ENCODE measurements around the gene ARPP21.

GRCh38 chr3:35597490-35597889 lies 41.8 kb upstream of the ARPP21 start:
- TF ChIP-seq RARB (CRISPR knock-in tag; IDR thresholded peaks at IDR 0.05) (no peak), BACH2 (CRISPR knock-in tag; IDR thresholded peaks at IDR 0.05; ENCODE audit: borderline replicate concordance) (no peak), ARNTL (CRISPR knock-in tag; IDR thresholded peaks at IDR 0.05; ENCODE audit: borderline replicate concordance, low read depth) (no peak), ZC3H10 (CRISPR knock-in tag; IDR thresholded peaks at IDR 0.05) (no peak), ZNF565 (CRISPR knock-in tag; conservative IDR thresholded peaks at IDR 0.05; ENCODE audit: low read depth) (no peak), TOX (CRISPR knock-in tag; IDR thresholded peaks at IDR 0.05; ENCODE audit: borderline replicate concordance) (no peak)
- TF ChIP-seq, protein P1, sequence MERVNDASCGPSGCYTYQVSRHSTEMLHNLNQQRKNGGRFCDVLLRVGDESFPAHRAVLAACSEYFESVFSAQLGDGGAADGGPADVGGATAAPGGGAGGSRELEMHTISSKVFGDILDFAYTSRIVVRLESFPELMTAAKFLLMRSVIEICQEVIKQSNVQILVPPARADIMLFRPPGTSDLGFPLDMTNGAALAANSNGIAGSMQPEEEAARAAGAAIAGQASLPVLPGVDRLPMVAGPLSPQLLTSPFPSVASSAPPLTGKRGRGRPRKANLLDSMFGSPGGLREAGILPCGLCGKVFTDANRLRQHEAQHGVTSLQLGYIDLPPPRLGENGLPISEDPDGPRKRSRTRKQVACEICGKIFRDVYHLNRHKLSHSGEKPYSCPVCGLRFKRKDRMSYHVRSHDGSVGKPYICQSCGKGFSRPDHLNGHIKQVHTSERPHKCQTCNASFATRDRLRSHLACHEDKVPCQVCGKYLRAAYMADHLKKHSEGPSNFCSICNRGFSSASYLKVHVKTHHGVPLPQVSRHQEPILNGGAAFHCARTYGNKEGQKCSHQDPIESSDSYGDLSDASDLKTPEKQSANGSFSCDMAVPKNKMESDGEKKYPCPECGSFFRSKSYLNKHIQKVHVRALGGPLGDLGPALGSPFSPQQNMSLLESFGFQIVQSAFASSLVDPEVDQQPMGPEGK (CRISPR knock-in tag; IDR thresholded peaks at IDR 0.05; ENCODE audit: borderline replicate concordance), result no peak
